ENCODE results near the gene SPTBN1. TPM values are rescaled to one million over a fixed set of nuclear protein-coding genes. Genes with fewer than 3 reads are reported as not detected.

SPTBN1 gene
- polyA plus RNA-seq, 2 of the 4 experiments (the other 2 are of a cell fraction), result 105 to 126 TPM

- no peak for TF ChIP-seq HEYL (CRISPR knock-in tag; IDR thresholded peaks at IDR 0.05)
- no peak for TF ChIP-seq ZSCAN20 (CRISPR knock-in tag; IDR thresholded peaks at IDR 0.05)
- no peak for TF ChIP-seq MAFK (IDR thresholded peaks at IDR 0.05; ENCODE audit: partially characterized antibody)
- TF ChIP-seq, protein P1, sequence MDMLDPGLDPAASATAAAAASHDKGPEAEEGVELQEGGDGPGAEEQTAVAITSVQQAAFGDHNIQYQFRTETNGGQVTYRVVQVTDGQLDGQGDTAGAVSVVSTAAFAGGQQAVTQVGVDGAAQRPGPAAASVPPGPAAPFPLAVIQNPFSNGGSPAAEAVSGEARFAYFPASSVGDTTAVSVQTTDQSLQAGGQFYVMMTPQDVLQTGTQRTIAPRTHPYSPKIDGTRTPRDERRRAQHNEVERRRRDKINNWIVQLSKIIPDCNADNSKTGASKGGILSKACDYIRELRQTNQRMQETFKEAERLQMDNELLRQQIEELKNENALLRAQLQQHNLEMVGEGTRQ (IDR thresholded peaks at IDR 0.05), result no peak
- TF ChIP-seq ZFP36 (IDR thresholded peaks at IDR 0.05; ENCODE audit: borderline replicate concordance, partially characterized antibody), result no peak
- TF ChIP-seq FOSB (CRISPR knock-in tag; IDR thresholded peaks at IDR 0.05), result no peak
- no peak for TF ChIP-seq RCOR1 (IDR thresholded peaks at IDR 0.05; ENCODE audit: low read depth, low read length)
- no peak; the same call in 1 of the 2 replicates for TF ChIP-seq ZC3H11A (IDR thresholded peaks at IDR 0.05)
- peak; percentile 92 for TF ChIP-seq SMC3 (IDR thresholded peaks at IDR 0.05)
- no peak for TF ChIP-seq KDM1A (IDR thresholded peaks at IDR 0.05; ENCODE audit: low read depth)
- no peak for TF ChIP-seq KDM5A (IDR thresholded peaks at IDR 0.05)
- no peak for TF ChIP-seq ZNF302 (CRISPR knock-in tag; IDR thresholded peaks at IDR 0.05)
- no peak for TF ChIP-seq RNF2 (IDR thresholded peaks at IDR 0.05; ENCODE audit: borderline replicate concordance, low read depth)
- peak; percentile 95 to 96 for TF ChIP-seq RAD21 (conservative IDR thresholded peaks at IDR 0.05 in 1 of 2, IDR thresholded peaks at IDR 0.05 in 1 of 2)
- TF ChIP-seq, protein P2, sequence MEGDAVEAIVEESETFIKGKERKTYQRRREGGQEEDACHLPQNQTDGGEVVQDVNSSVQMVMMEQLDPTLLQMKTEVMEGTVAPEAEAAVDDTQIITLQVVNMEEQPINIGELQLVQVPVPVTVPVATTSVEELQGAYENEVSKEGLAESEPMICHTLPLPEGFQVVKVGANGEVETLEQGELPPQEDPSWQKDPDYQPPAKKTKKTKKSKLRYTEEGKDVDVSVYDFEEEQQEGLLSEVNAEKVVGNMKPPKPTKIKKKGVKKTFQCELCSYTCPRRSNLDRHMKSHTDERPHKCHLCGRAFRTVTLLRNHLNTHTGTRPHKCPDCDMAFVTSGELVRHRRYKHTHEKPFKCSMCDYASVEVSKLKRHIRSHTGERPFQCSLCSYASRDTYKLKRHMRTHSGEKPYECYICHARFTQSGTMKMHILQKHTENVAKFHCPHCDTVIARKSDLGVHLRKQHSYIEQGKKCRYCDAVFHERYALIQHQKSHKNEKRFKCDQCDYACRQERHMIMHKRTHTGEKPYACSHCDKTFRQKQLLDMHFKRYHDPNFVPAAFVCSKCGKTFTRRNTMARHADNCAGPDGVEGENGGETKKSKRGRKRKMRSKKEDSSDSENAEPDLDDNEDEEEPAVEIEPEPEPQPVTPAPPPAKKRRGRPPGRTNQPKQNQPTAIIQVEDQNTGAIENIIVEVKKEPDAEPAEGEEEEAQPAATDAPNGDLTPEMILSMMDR (IDR thresholded peaks at IDR 0.05), result peak; percentile 85
- CTCF ChIA-PET, result interaction anchor here (0.6 to 7.8 kb wide), 50 partner anchors 9 to 415 kb away, joined by 3 to 127 read pairs (median 5); no protein-coding TSS in a partner anchor
- ATAC-seq (peak; percentile 91 to 93), DNase-seq (ENCODE audit: low read depth in 1 of 2, low spot score in 1 of 2) (peak; percentile 64 to 79), FAIRE-seq (no peak)
- Histone ChIP-seq H3K27ac (peak overlapping the region; percentile 41 to 74; a peak in 5 of 6 replicates), H3K4me2 (peak overlapping the region; percentile 20; the same call in 2 of the 3 replicates), H3K4me1 (peaks cover 45% of the 10 kb centered on the region), H3K4me3 (no peak overlapping the region), H3K9me3 (no peaks in the 10 kb centered on the region)
- WGBS (ENCODE audit: missing lambda C conversion rate), result 32% methylated on average over 5 of the region's 5 CpGs
- POLR2A ChIA-PET, result interaction anchor here (0.6 to 1.4 kb wide), 5 partner anchors 8 to 407 kb away, joined by 3 to 4 read pairs (median 4); no protein-coding TSS in a partner anchor
Observed at GRCh38 chr2:54522624-54523281, 66.6 kb downstream of the SPTBN1 start.

DNA sequence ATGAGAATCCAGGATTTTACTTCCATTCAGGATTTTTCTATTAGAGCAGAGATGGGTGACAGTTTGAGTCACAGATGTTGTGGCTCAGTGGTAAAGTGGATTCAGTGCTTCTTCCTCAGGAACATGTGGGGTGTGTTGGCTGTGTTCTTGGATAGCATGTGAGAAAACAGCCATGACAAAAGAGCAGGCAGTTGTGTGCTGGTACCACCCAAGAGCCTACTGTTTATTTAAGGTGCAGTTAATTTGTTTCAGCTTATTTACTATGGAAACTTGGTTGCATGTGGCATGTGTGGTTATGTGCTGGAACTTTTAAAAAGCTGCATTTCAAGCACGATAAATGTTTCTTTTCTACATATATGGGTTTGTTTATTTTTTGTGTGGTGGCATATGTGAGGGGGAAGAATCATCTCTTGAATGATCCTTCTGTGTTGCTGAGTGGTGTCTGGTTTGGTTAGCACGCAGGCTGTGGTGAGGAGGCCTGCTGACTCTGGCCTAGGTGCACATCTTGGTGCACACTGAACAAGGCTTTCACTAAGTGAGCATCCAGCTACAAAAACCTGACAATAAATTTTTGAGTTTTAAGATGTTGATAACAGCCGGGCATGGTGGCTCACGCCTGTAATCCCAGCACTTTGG, 67.3 kb downstream of the SPTBN1 start:
- ChIA-PET CTCF (interaction anchor here (0.6 to 7.8 kb wide), 53 partner anchors 8 to 416 kb away, joined by 3 to 127 read pairs (median 5); no protein-coding TSS in a partner anchor), POLR2A (interaction anchor here (0.6 to 2.2 kb wide), 4 partner anchors 35 to 407 kb away, joined by 4 to 12 read pairs (median 4); no protein-coding TSS in a partner anchor)
- WGBS (ENCODE audit: missing lambda C conversion rate), result 91% methylated on average over 4 of the region's 4 CpGs
- peak overlapping the region; percentile 41 to 74 for H3K27ac ChIP-seq
- peak in 1 of 2 experiments; percentile 17; a peak in 2 of 6 replicates for ATAC-seq
- no peak for FAIRE-seq
- peaks cover 51% of the 10 kb centered on the region for H3K4me1 ChIP-seq
- no peaks in the 10 kb centered on the region for H3K9me3 ChIP-seq
- DNase-seq (ENCODE audit: low read depth in 1 of 2, low spot score in 1 of 2), result no peak
- no peak overlapping the region for H3K4me3 ChIP-seq
- TF ChIP-seq BHLHE40 (IDR thresholded peaks at IDR 0.05; ENCODE audit: low read depth, low read length), result no peak
- no peak for TF ChIP-seq CHD4 (IDR thresholded peaks at IDR 0.05; ENCODE audit: borderline replicate concordance)
- TF ChIP-seq CBX2 (IDR thresholded peaks at IDR 0.05; ENCODE audit: borderline replicate concordance, low read depth), result no peak
- no peak for TF ChIP-seq HDAC2 (IDR thresholded peaks at IDR 0.05)
- no peak for TF ChIP-seq KDM1A (IDR thresholded peaks at IDR 0.05; ENCODE audit: low read depth)
- no peak for TF ChIP-seq SMC3 (IDR thresholded peaks at IDR 0.05)
- no peak for TF ChIP-seq FOSL2 (IDR thresholded peaks at IDR 0.05)
- no peak for TF ChIP-seq FOSL2 (CRISPR knock-in tag; IDR thresholded peaks at IDR 0.05)
- H3K4me2 ChIP-seq, result peak overlapping the region; percentile 20; the same call in 2 of the 3 replicates
